HCT116 (cell line): ENCODE data around the gene NFIC. TPM values are rescaled to one million over a fixed set of nuclear protein-coding genes. Genes with fewer than 3 reads are reported as not detected.
"Not testable (repeated sequence)": the region's sequence is repeated elsewhere in the genome, so short reads cannot be mapped to it uniquely, and the experiment has no call there.

Experiments used
- ATAC-seq: fragments of 200-7000 bp; cut with Tn5 transposase; 2 replicates; pipeline ENCODE4 v1.9.1; 2020; ENCODE audit warnings: mild to moderate bottlenecking, moderate library complexity
- BruUV-seq: library from RNA; stranded (reverse); fragments of 400-500 nt; replicated peaks from 2 replicates; lab custom pipeline; 2021; lab: Mats Ljungman, UMichigan
- CTCF ChIA-PET: fragments of 300-600 bp; sonication (Branson Sonifier 250); formaldehyde crosslinking; loops from one replicate; lab custom pipeline; 2021; ENCODE audit warnings: antibody characterized with exemption; lab: Charles Lee
- POLR2A ChIA-PET: fragments of 300-600, 350-600 bp; sonication (Branson Sonifier 250); formaldehyde crosslinking; loops from one replicate; lab custom pipeline; 2021; ENCODE audit warnings: antibody characterized with exemption; lab: Charles Lee
- RAD21 ChIA-PET, 2 experiments: fragments of 300-600 bp; sonication (Branson Sonifier 250); formaldehyde crosslinking; loops; one replicate each; lab custom pipeline; 2023; ENCODE audit warnings: low total read pairs in 2 of 2; ENCODE audit not compliant: uncharacterized antibody in 2 of 2, unreplicated experiment in 2 of 2, low non-redundant PET in 1 of 2; lab: Charles Lee
- DNase-seq: peaks from one replicate; pipeline ENCODE4 v3.0.0-alpha.2; 2010; ENCODE audit warnings: low read depth, low spot score
- H2AFZ ChIP-seq: fragments of 200-600 bp; shearing (Covaris generic), sonication (generic); 2 replicates; pipeline ENCODE4 v1.6.1; 2017; ENCODE audit warnings: low read depth, mixed run types, mixed read lengths, antibody characterized with exemption, low read length; ENCODE audit not compliant: poor library complexity, severe bottlenecking
- H3K27ac ChIP-seq: 2 replicates; pipeline ENCODE4 v1.5.1; 2012; ENCODE audit warnings: low read depth, low read length
- H3K27me3 ChIP-seq: fragments of 200-600 bp; sonication (generic); 2 replicates; pipeline ENCODE4 v1.6.1; 2016; ENCODE audit warnings: mixed run types, low read length, mixed read lengths; ENCODE audit not compliant: insufficient read depth
- H3K36me3 ChIP-seq, 2 experiments: fragments of 200-500 bp in 1 of 2; fragments of 200-600 bp in 1 of 2; sonication (Bioruptor generic) in 1 of 2; sonication (generic) in 1 of 2; 2 replicates each; pipeline versions ENCODE4 v1.5.1 to v1.6.1; 2014 to 2016; ENCODE audit warnings: low read length in 2 of 2, inconsistent platforms in 1 of 2, mixed read lengths in 1 of 2, mixed run types in 1 of 2; ENCODE audit not compliant: insufficient read depth in 2 of 2, control insufficient read depth in 1 of 2
- H3K4me1 ChIP-seq, 2 experiments: fragments of 200-600 bp in 1 of 2; sonication (generic) in 1 of 2; 2 replicates each; pipeline versions ENCODE4 v1.5.1 to v1.6.1; 2012 to 2017; ENCODE audit warnings: low read length in 2 of 2, inconsistent platforms in 1 of 2, mild to moderate bottlenecking in 1 of 2, mixed read lengths in 1 of 2, mixed run types in 1 of 2, moderate library complexity in 1 of 2; ENCODE audit not compliant: insufficient read depth in 2 of 2, control insufficient read depth in 1 of 2
- H3K4me2 ChIP-seq: fragments of 200-600 bp; sonication (generic); 2 replicates; pipeline ENCODE4 v1.6.1; 2017; ENCODE audit warnings: mixed run types, low read length, mixed read lengths
- H3K4me3 ChIP-seq, 2 experiments: fragments of 200-600 bp in 1 of 2; sonication (generic) in 1 of 2; replicated peaks in 1 of 2; 2 replicates each; pipeline ENCODE4 v1.5.1; 2011 to 2016; ENCODE audit warnings: low read length in 2 of 2, control low read depth in 1 of 2, low read depth in 1 of 2, mild to moderate bottlenecking in 1 of 2, mixed read lengths in 1 of 2, mixed run types in 1 of 2
- H3K79me2 ChIP-seq: fragments of 200-600 bp; sonication (generic); 2 replicates; pipeline ENCODE4 v1.6.1; 2017; ENCODE audit warnings: mild to moderate bottlenecking, mixed run types, low read length, moderate library complexity, mixed read lengths; ENCODE audit not compliant: insufficient read depth
- H3K9ac ChIP-seq: fragments of 200-600 bp; sonication (generic); 2 replicates; pipeline ENCODE4 v1.6.1; 2016; ENCODE audit warnings: low read length, mixed read lengths
- H3K9me2 ChIP-seq: fragments of 200-600 bp; sonication (generic), shearing (Covaris generic); 2 replicates; pipeline ENCODE4 v1.6.1; 2017; ENCODE audit warnings: mixed run types, mild to moderate bottlenecking, moderate library complexity; ENCODE audit not compliant: insufficient read depth
- H3K9me3 ChIP-seq, 2 experiments: fragments of 200-500 bp in 1 of 2; fragments of 200-600 bp in 1 of 2; sonication (Bioruptor generic) in 1 of 2; sonication (generic) in 1 of 2; 2 replicates each; pipeline ENCODE4 v1.6.1; 2014 to 2017; ENCODE audit warnings: low read length in 2 of 2, mixed read lengths in 2 of 2, inconsistent platforms in 1 of 2, low read depth in 1 of 2, mild to moderate bottlenecking in 1 of 2, mixed run types in 1 of 2, moderate library complexity in 1 of 2; ENCODE audit not compliant: control insufficient read depth in 1 of 2, insufficient read depth in 1 of 2
- H4K20me1 ChIP-seq: fragments of 200-600 bp; sonication (generic), shearing (Covaris generic); 2 replicates; pipeline ENCODE4 v1.6.1; 2017; ENCODE audit warnings: mixed run types, mild to moderate bottlenecking, moderate library complexity; ENCODE audit not compliant: insufficient read depth
- ATF3 ChIP-seq: IDR thresholded peaks from 2 replicates; pipeline ENCODE4 v1.6.1; 2012
- EZH2phosphoT487 ChIP-seq: fragments of 200-600 bp; IDR thresholded peaks from 2 replicates; pipeline ENCODE4 v1.6.1; 2018; ENCODE audit warnings: antibody characterized with exemption, borderline replicate concordance
- JUND ChIP-seq: IDR thresholded peaks from 2 replicates; pipeline ENCODE4 v1.6.1; 2012
- POLR2A ChIP-seq: IDR thresholded peaks from 2 replicates; pipeline ENCODE4 v1.7.0; 2011; ENCODE audit warnings: borderline replicate concordance; ENCODE audit not compliant: insufficient read depth, insufficient read length; ENCODE audit errors: extremely low read depth
- SIN3A ChIP-seq: IDR thresholded peaks from 2 replicates; pipeline ENCODE4 v1.6.1; 2012; ENCODE audit warnings: low read depth
- TCF7L2 ChIP-seq: IDR thresholded peaks from 2 replicates; pipeline ENCODE4 v1.7.0; 2011; ENCODE audit warnings: borderline replicate concordance, inconsistent platforms; ENCODE audit not compliant: insufficient read depth, insufficient read length; ENCODE audit errors: extremely low read depth
- ZBTB33 ChIP-seq: IDR thresholded peaks from 2 replicates; pipeline ENCODE4 v1.6.1; 2011; ENCODE audit warnings: mild to moderate bottlenecking, low read length, moderate library complexity; ENCODE audit not compliant: insufficient replicate concordance; ENCODE audit errors: extremely low read depth
- intact Hi-C: fragments of 100-400 bp; cut with micrococcal nuclease; formaldehyde crosslinking; loops from 2 replicates; pipeline ENCODE4 v1.10.0; 2022
- total RNA-seq: library from RNA; stranded (reverse); gene quantifications from one replicate; pipeline ENCODE4 v1.2.1, GENCODE V29; 2021; ENCODE audit not compliant: unreplicated experiment
- TF ChIP-seq, protein P1 (sequence below): IDR thresholded peaks from 2 replicates; pipeline ENCODE4 v1.6.1; 2012

The NFIC gene
- total RNA-seq, 1 experiment from 2014 or later, result 116 TPM

DNA sequence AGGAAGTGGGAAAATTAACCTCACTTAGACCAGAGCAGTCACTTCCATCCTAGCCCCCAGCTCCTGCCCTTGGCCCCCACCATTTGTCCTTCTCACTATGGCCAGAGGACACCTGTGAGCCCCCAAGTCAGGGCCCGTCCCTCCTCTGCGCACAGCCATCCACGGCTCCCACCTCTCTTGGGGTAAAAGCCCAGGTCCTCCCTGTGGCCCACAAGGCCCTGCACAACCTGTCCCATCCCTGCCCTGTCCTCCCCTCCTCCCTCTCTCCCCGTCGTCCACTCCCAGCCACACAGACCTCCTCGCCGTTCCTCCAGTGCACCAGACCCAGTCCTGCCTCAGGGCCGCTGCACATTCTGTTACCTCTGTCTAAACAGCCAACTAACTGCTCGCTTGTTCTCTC, 60.0 kb downstream of the NFIC start:
- POLR2A ChIA-PET, result no interaction called here

DNA sequence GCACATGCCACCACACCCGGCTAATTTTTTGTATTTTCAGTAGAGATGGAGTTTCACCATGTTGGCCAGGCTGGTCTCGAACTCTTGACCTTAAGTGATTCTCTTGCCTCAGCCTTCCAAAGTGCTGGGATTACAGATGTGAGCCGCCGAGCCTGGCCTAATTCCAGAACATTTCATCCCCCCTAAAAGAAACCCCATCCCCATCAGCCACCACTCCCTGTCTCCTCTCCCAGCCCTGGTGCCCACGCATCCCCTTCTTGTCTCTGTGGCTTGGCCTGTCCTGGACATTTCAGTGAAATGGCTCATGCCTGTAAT, 63.9 kb downstream of the NFIC start:
- RAD21 ChIA-PET, H3K27ac ChIP-seq, H3K4me3 ChIP-seq, H3K4me2 ChIP-seq, BruUV-seq, H3K27me3 ChIP-seq, H4K20me1 ChIP-seq, DNase-seq, H3K9me2 ChIP-seq, H3K9me3 ChIP-seq, H3K9ac ChIP-seq, H2AFZ ChIP-seq, ATAC-seq, POLR2A ChIA-PET, intact Hi-C loops: not testable (repeated sequence)
- Histone ChIP-seq H3K79me2 (peaks cover 23% of the 10 kb centered on the region; the same call in 1 of the 2 replicates), H3K4me1 (peaks cover under 1 to 12% of the 10 kb centered on the region in 2 experiments; a peak in 3 of 4 replicates), H3K36me3 (peaks cover 0 to 24% of the 10 kb centered on the region in 2 experiments; a peak in 2 of 4 replicates)
- CTCF ChIA-PET, result interaction anchor here (1.2 to 1.7 kb wide), 3 partner anchors 10 to 103 kb away, joined by 4 to 15 read pairs (median 13); no protein-coding TSS in a partner anchor

More for the DNA sequence above, 60.0 kb downstream of the NFIC start:
- TF ChIP-seq JUND, result no peak
- TF ChIP-seq EZH2phosphoT487, result no peak
- TF ChIP-seq, protein P1, sequence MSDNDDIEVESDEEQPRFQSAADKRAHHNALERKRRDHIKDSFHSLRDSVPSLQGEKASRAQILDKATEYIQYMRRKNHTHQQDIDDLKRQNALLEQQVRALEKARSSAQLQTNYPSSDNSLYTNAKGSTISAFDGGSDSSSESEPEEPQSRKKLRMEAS, result no peak
- no peak for TF ChIP-seq POLR2A
- TF ChIP-seq ZBTB33, result no peak
- TF ChIP-seq TCF7L2, result no peak
- no peak for TF ChIP-seq SIN3A
- no peak for TF ChIP-seq ATF3
- TF ChIP-seq, all 23 proteins: peak for 0
- Histone ChIP-seq H3K9ac (no peak overlapping the region), H3K9me2 (no peaks in the 10 kb centered on the region), H3K9me3 (no peaks in the 10 kb centered on the region), H3K4me1 (no peaks in the 10 kb centered on the region), H3K79me2 (peaks cover 43% of the 10 kb centered on the region), H3K27me3 (no peaks in the 10 kb centered on the region), H3K4me2 (no peak overlapping the region), H2AFZ (no peak overlapping the region), H3K27ac (no peak overlapping the region), H4K20me1 (no peaks in the 10 kb centered on the region), H3K36me3 (peaks cover 0 to 17% of the 10 kb centered on the region in 2 experiments; a peak in 2 of 4 replicates), H3K4me3 (no peak overlapping the region)
- RAD21 ChIA-PET, result no interaction called here
- ATAC-seq (no peak), DNase-seq (no peak)
- CTCF ChIA-PET, result no interaction called here
- intact Hi-C loops, result no loop called here
- TSS peak; percentile 30 for BruUV-seq
